Mononuclear cell (primary cell): ENCODE data around the gene KLF7. TPM values are rescaled to one million over a fixed set of nuclear protein-coding genes. Genes with fewer than 3 reads are reported as not detected.

ENCODE experiments used
- H3K27me3 ChIP-seq: 2 replicates; pipeline ENCODE4 v1.6.0; 2011; ENCODE audit warnings: low read length, control low read depth; ENCODE audit not compliant: insufficient read depth
- H3K4me1 ChIP-seq: 2 replicates; pipeline ENCODE4 v1.5.1; 2011; ENCODE audit warnings: mild to moderate bottlenecking, low read length, control low read depth; ENCODE audit not compliant: insufficient read depth
- H3K4me3 ChIP-seq: 2 replicates; pipeline ENCODE4 v1.5.1; 2011; ENCODE audit warnings: mild to moderate bottlenecking, low read length, moderate library complexity
- H3K9me3 ChIP-seq: 2 replicates; pipeline ENCODE4 v1.5.1; 2011; ENCODE audit warnings: low read depth, mild to moderate bottlenecking, control low read depth, low read length
- total RNA-seq: library from RNA; depleted of rRNA; stranded (reverse); fragments of >200 nt; gene quantifications from one replicate; pipeline ENCODE4 v1.2.3, GENCODE V29; 2012

The KLF7 gene
- total RNA-seq, 1 donor = 81.5 TPM

GRCh38 chr2:207087046-207087902 is 78.5 kb downstream of the KLF7 start:
- no peaks in the 10 kb centered on the region for H3K9me3 ChIP-seq
- H3K27me3 ChIP-seq = no peaks in the 10 kb centered on the region
- peaks cover 32% of the 10 kb centered on the region for H3K4me1 ChIP-seq
- H3K4me3 ChIP-seq = no peak overlapping the region

- H3K4me3 ChIP-seq = no peak overlapping the region
- H3K4me1 ChIP-seq = peaks cover 21% of the 10 kb centered on the region
- no peaks in the 10 kb centered on the region for H3K27me3 ChIP-seq
- no peaks in the 10 kb centered on the region for H3K9me3 ChIP-seq
Measured at GRCh38 chr2:207086136-207086535, 79.6 kb downstream of the KLF7 start.

GRCh38 chr2:207085110-207085509 is 80.6 kb downstream of the KLF7 start:
- Histone ChIP-seq H3K4me1 (peaks cover 10% of the 10 kb centered on the region), H3K4me3 (no peak overlapping the region), H3K27me3 (no peaks in the 10 kb centered on the region), H3K9me3 (no peaks in the 10 kb centered on the region)

- Histone ChIP-seq H3K4me3 (no peak overlapping the region), H3K27me3 (no peaks in the 10 kb centered on the region), H3K4me1 (peaks cover 5% of the 10 kb centered on the region), H3K9me3 (no peaks in the 10 kb centered on the region)
Measured at GRCh38 chr2:207083361-207084110, 82.2 kb downstream of the KLF7 start.

- H3K4me3 ChIP-seq = no peak overlapping the region
- no peaks in the 10 kb centered on the region for H3K9me3 ChIP-seq
- no peaks in the 10 kb centered on the region for H3K4me1 ChIP-seq
- no peaks in the 10 kb centered on the region for H3K27me3 ChIP-seq
Measured at GRCh38 chr2:207082619-207083018, 83.1 kb downstream of the KLF7 start.

- no peaks in the 10 kb centered on the region for H3K27me3 ChIP-seq
- H3K9me3 ChIP-seq = no peaks in the 10 kb centered on the region
- H3K4me1 ChIP-seq = peaks cover 11% of the 10 kb centered on the region
- no peak overlapping the region for H3K4me3 ChIP-seq
Measured at GRCh38 chr2:207078186-207078798, 87.5 kb downstream of the KLF7 start.

GRCh38 chr2:207077266-207077665 is 88.5 kb downstream of the KLF7 start:
- Histone ChIP-seq H3K9me3 (no peaks in the 10 kb centered on the region), H3K27me3 (no peaks in the 10 kb centered on the region), H3K4me1 (peaks cover 11% of the 10 kb centered on the region), H3K4me3 (no peak overlapping the region)

- H3K4me3 ChIP-seq = no peak overlapping the region
- H3K4me1 ChIP-seq = peaks cover 11% of the 10 kb centered on the region
- H3K27me3 ChIP-seq = no peaks in the 10 kb centered on the region
- H3K9me3 ChIP-seq = no peaks in the 10 kb centered on the region
Measured at GRCh38 chr2:207075456-207075855, 90.3 kb downstream of the KLF7 start.

GRCh38 chr2:207073801-207074678 is 91.7 kb downstream of the KLF7 start:
- no peaks in the 10 kb centered on the region for H3K27me3 ChIP-seq
- H3K4me3 ChIP-seq = no peak overlapping the region
- H3K4me1 ChIP-seq = peaks cover 11% of the 10 kb centered on the region
- H3K9me3 ChIP-seq = no peaks in the 10 kb centered on the region

GRCh38 chr2:207073412-207073800 is 92.3 kb downstream of the KLF7 start:
- no peaks in the 10 kb centered on the region for H3K27me3 ChIP-seq
- H3K4me3 ChIP-seq = no peak overlapping the region
- H3K9me3 ChIP-seq = no peaks in the 10 kb centered on the region
- peaks cover 11% of the 10 kb centered on the region for H3K4me1 ChIP-seq

GRCh38 chr2:207072571-207072970 is 93.2 kb downstream of the KLF7 start:
- H3K4me1 ChIP-seq = peaks cover 11% of the 10 kb centered on the region
- H3K9me3 ChIP-seq = no peaks in the 10 kb centered on the region
- H3K27me3 ChIP-seq = no peaks in the 10 kb centered on the region
- no peak overlapping the region for H3K4me3 ChIP-seq

- no peaks in the 10 kb centered on the region for H3K27me3 ChIP-seq
- H3K4me1 ChIP-seq = peaks cover 11% of the 10 kb centered on the region
- H3K4me3 ChIP-seq = no peak overlapping the region
- H3K9me3 ChIP-seq = no peaks in the 10 kb centered on the region
Measured at GRCh38 chr2:207071820-207072219, 93.9 kb downstream of the KLF7 start.

GRCh38 chr2:207067473-207067872 is 98.3 kb downstream of the KLF7 start:
- H3K4me1 ChIP-seq = no peaks in the 10 kb centered on the region
- H3K27me3 ChIP-seq = no peaks in the 10 kb centered on the region
- H3K4me3 ChIP-seq = no peak overlapping the region
- H3K9me3 ChIP-seq = no peaks in the 10 kb centered on the region

- Histone ChIP-seq H3K27me3 (no peaks in the 10 kb centered on the region), H3K4me1 (no peaks in the 10 kb centered on the region), H3K4me3 (no peak overlapping the region), H3K9me3 (no peaks in the 10 kb centered on the region)
Measured at GRCh38 chr2:207066791-207067460, 98.8 kb downstream of the KLF7 start.
